K562 (cell line): Measurements from ENCODE around the gene CEP350. TPM values are rescaled to one million over a fixed set of nuclear protein-coding genes. Genes with fewer than 3 reads are reported as not detected.

ENCODE experiments used
- ATAC-seq: fragments of 200-7000 bp; cut with Tn5 transposase; 3 replicates; pipeline ENCODE4 v1.9.1; 2020; ENCODE audit warnings: moderate library complexity
- BruUV-seq: library from RNA; stranded (reverse); fragments of 400-500 nt; replicated peaks from 2 replicates; lab custom pipeline; 2021; lab: Mats Ljungman, UMichigan
- CTCF ChIA-PET: fragments of 300-600 bp; formaldehyde crosslinking; extraction: SDS; loops from one replicate; lab custom pipeline; 2021; ENCODE audit warnings: low intra/inter-chr PET ratio; lab: Yijun Ruan, JAX
- POLR2A ChIA-PET: fragments of 300-600, 350-650 bp; sonication (Branson Sonifier 250); formaldehyde crosslinking; extraction: SDS; loops from one replicate; lab custom pipeline; 2021; ENCODE audit warnings: antibody characterized with exemption, inconsistent platforms; lab: Yijun Ruan, JAX
- DNase-seq, 4 experiments: peaks; one replicate each; pipeline versions ENCODE4 v3.0.0 to v3.0.0-alpha.2; 2011 to 2018; ENCODE audit warnings: low spot score in 3 of 4, mixed read lengths in 3 of 4; ENCODE audit errors: extremely low read depth in 1 of 4
- FAIRE-seq: peaks from 2 replicates; lab custom pipeline; 2011; peaks lifted over from hg19 to GRCh38; lab: Jason Lieb, UNC
- H2AFZ ChIP-seq: 2 replicates; pipeline ENCODE4 v1.6.0; 2011; ENCODE audit warnings: low read depth, low read length, control low read depth, inconsistent platforms
- H3K27ac ChIP-seq: fragments of 200-600 bp; 3 replicates; pipeline ENCODE4 v1.8.0; 2011; ENCODE audit warnings: low read depth, mild to moderate bottlenecking, control low read depth, inconsistent platforms, low read length, moderate library complexity, mixed read lengths; ENCODE audit errors: extremely low read depth
- H3K27me3 ChIP-seq, 2 experiments: fragments of 300-600 bp in 1 of 2; 2 replicates in 1 of 2; 3 replicates in 1 of 2; pipeline versions ENCODE4 v1.6.0 to v1.8.0; 2011; ENCODE audit warnings: inconsistent platforms in 2 of 2, low read length in 2 of 2, mild to moderate bottlenecking in 1 of 2, mixed read lengths in 1 of 2, moderate library complexity in 1 of 2; ENCODE audit not compliant: control insufficient read depth in 2 of 2, insufficient read depth in 2 of 2
- H3K36me3 ChIP-seq: fragments of 300-600 bp; 3 replicates; pipeline ENCODE4 v1.8.0; 2011; ENCODE audit warnings: mild to moderate bottlenecking, low read length, inconsistent platforms; ENCODE audit not compliant: control insufficient read depth, insufficient read depth
- H3K4me1 ChIP-seq, 2 experiments: fragments of 200-600 bp in 1 of 2; replicated peaks in 1 of 2; 2 replicates in 1 of 2; 3 replicates in 1 of 2; pipeline versions ENCODE4 v1.5.1 to v1.8.0; 2011; ENCODE audit warnings: inconsistent platforms in 2 of 2, low read length in 2 of 2, mild to moderate bottlenecking in 1 of 2, mixed read lengths in 1 of 2, moderate library complexity in 1 of 2; ENCODE audit not compliant: control insufficient read depth in 2 of 2, insufficient read depth in 2 of 2
- H3K4me2 ChIP-seq: 2 replicates; pipeline ENCODE4 v1.6.1; 2011; ENCODE audit warnings: low read length, control low read depth, inconsistent platforms, mixed read lengths; ENCODE audit not compliant: insufficient read depth
- H3K4me3 ChIP-seq: fragments of 200-600 bp; sonication (generic), shearing (Covaris generic); 2 replicates; pipeline ENCODE4 v1.5.1; 2016; ENCODE audit warnings: control low read depth, inconsistent platforms
- H3K79me2 ChIP-seq: fragments of 200-600 bp; 3 replicates; pipeline ENCODE4 v1.8.0; 2011; ENCODE audit warnings: low read length, inconsistent platforms; ENCODE audit not compliant: control insufficient read depth, insufficient read depth
- H3K9ac ChIP-seq, 2 experiments: 2 replicates each; pipeline versions ENCODE4 v1.6.0 to v1.6.1; 2011; ENCODE audit warnings: low read depth in 2 of 2, low read length in 2 of 2, control low read depth in 1 of 2, inconsistent platforms in 1 of 2, mild to moderate bottlenecking in 1 of 2, mixed read lengths in 1 of 2; ENCODE audit not compliant: insufficient read depth in 1 of 2
- H3K9me1 ChIP-seq: one replicate; pipeline ENCODE4 v1.6.0; 2011; ENCODE audit warnings: inconsistent platforms, mild to moderate bottlenecking, low read length, moderate library complexity; ENCODE audit not compliant: control insufficient read depth, insufficient read depth
- H3K9me3 ChIP-seq: replicated peaks from 2 replicates; pipeline ENCODE4 v1.5.1; 2011; ENCODE audit warnings: low read depth, low read length, inconsistent platforms; ENCODE audit not compliant: control insufficient read depth, insufficient read depth
- H4K20me1 ChIP-seq: replicated peaks from 2 replicates; pipeline ENCODE4 v1.6.1; 2011; ENCODE audit warnings: low read length, inconsistent platforms, mixed read lengths; ENCODE audit not compliant: control insufficient read depth, insufficient read depth
- NONO ChIP-seq, 2 experiments: fragments of 200-400 bp in 1 of 2; fragments of 450-650 bp in 1 of 2; formaldehyde crosslinking in 1 of 2; IDR thresholded peaks; 2 replicates each; pipeline ENCODE4 v1.6.1; 2017; ENCODE audit warnings: low read depth in 2 of 2, mild to moderate bottlenecking in 2 of 2, moderate library complexity in 2 of 2, low read length in 1 of 2
- SFPQ ChIP-seq: fragments of 200-400 bp; formaldehyde crosslinking; IDR thresholded peaks from 2 replicates; pipeline ENCODE4 v1.6.1; 2017; ENCODE audit warnings: mild to moderate bottlenecking, low read depth, low read length, moderate library complexity
- ZBTB34 ChIP-seq: fragments of 250-450 bp; sonication (Bioruptor Pico); IDR thresholded peaks from 2 replicates; pipeline ENCODE4 v1.8.0; 2021; ENCODE audit warnings: mild to moderate bottlenecking, moderate library complexity
- ZFP91 ChIP-seq: sonication (generic); formaldehyde crosslinking; IDR thresholded peaks from 2 replicates; pipeline ENCODE4 v1.8.0; 2022; ENCODE audit warnings: mild to moderate bottlenecking, missing genetic modification reagents
- WGBS: fragments of 100-300 bp; shearing (Covaris generic); methylation state at CpG from one replicate; pipeline ENCODE4 v1.1.6; 2016; ENCODE audit warnings: low coverage, mixed read lengths; ENCODE audit not compliant: insufficient coverage; ENCODE audit errors: missing lambda C conversion rate; 5-methylcytosine and 5-hydroxymethylcytosine counted together
- in situ Hi-C: fragments of 300-500 bp; cut with MboI; formaldehyde crosslinking; loops from 4 replicates; pipeline ENCODE4 v1.15.0; 2018; ENCODE audit warnings: inconsistent platforms, mixed read lengths
- intact Hi-C: fragments of 100-400 bp; cut with micrococcal nuclease; formaldehyde crosslinking; loops from 2 replicates; pipeline ENCODE4 v1.14.2; 2022
- polyA plus RNA-seq, 8 experiments: library from polyadenylated mRNA; depleted of rRNA in 4 of 8; stranded (reverse) in 5 of 8; unstranded in 3 of 8; fragments of >200 nt; fragmentation: Nextera tagmentation in 2 of 8; fragmentation: Illumina TruSeq in 1 of 8; extraction: Ambion mirVana in 2 of 8; extraction: Trizol in 1 of 8; gene quantifications; 2 replicates each; pipeline versions ENCODE4 v1.2.1 to v1.2.3, GENCODE V29; 2011 to 2014; ENCODE audit warnings: inconsistent platforms in 1 of 8, missing spikeins in 1 of 8
- total RNA-seq, 7 experiments: library from RNA; depleted of rRNA in 6 of 7; stranded (reverse); fragments of >200 nt in 6 of 7; fragmentation: Illumina TruSeq in 2 of 7; extraction: Trizol in 2 of 7; gene quantifications; 2 replicates each; pipeline versions ENCODE4 v1.2.1 to v1.2.3, GENCODE V29; 2011 to 2021; ENCODE audit warnings: low replicate concordance in 1 of 7

Gene CEP350
- total and polyA plus RNA-seq, 9 of the 15 experiments (the other 6 are each of a cell fraction or from before 2014, with no cell fraction given), result 8.3 to 64.3 (median 28.0) TPM

GRCh38 chr1:180158149-180159147 lies 203.8 kb downstream of the CEP350 start:
- BruUV-seq, result no TSS peak
- ATAC-seq, result no peak
- no peak overlapping the region for H3K4me3 ChIP-seq
- no peak for TF ChIP-seq ZBTB34 (CRISPR knock-in tag)
- TF ChIP-seq SFPQ, result no peak
- TF ChIP-seq ZFP91 (CRISPR knock-in tag), result no peak
- TF ChIP-seq NONO (IDR thresholded peaks at IDR 0.05; ENCODE audit: low read depth in 2 of 2, low read length in 1 of 2), result no peak

More at GRCh38 chr1:180158149-180159147, 203.8 kb downstream of the CEP350 start:
- no peaks in the 10 kb centered on the region for H3K36me3 ChIP-seq
- H3K9me3 ChIP-seq, result no peaks in the 10 kb centered on the region
- H3K9ac ChIP-seq, result 0 out of 4 replicates have a peak overlapping the region, but pooled peaks of 1 of the 2 experiments have one; percentile 46
- CTCF ChIA-PET, result interaction anchor here (0.9 kb wide), 1 partner anchor 281 kb away, joined by 3 read pairs; the partner anchor contains the start of gene TOR1AIP2
- no peaks in the 10 kb centered on the region for H3K27me3 ChIP-seq
- WGBS, result 64% methylated on average over 16 of the region's 16 CpGs
- peaks cover 10% of the 10 kb centered on the region for H3K79me2 ChIP-seq
- no peak overlapping the region for H3K27ac ChIP-seq
- H2AFZ ChIP-seq, result no peak overlapping the region
- FAIRE-seq (no peak), DNase-seq (no peak)
- H4K20me1 ChIP-seq, result peaks cover 14% of the 10 kb centered on the region; the same call in 1 of the 2 replicates
- H3K4me1 ChIP-seq, result peaks cover 28 to 31% of the 10 kb centered on the region in 2 experiments
- H3K9me1 ChIP-seq, result no peaks in the 10 kb centered on the region
- in situ Hi-C loops (no loop called here), intact Hi-C loops (loop anchor here (5.0 kb wide), 2 partner anchors 201 to 281 kb away; partner anchors contain the start of gene TOR1AIP2)
- POLR2A ChIA-PET, result interaction anchor here (0.5 to 4.5 kb wide), 8 partner anchors 11 to 1134 kb away, joined by 3 to 41 read pairs (median 4); no protein-coding TSS in a partner anchor
- no peak overlapping the region for H3K4me2 ChIP-seq
